K562 (cell line): ENCODE measurements around the gene SPTBN4. TPM values are rescaled to one million over a fixed set of nuclear protein-coding genes. Genes with fewer than 3 reads are reported as not detected.

Experiments used
- AFF4 ChIP-seq: sonication (generic); formaldehyde crosslinking; IDR thresholded peaks from 2 replicates; pipeline ENCODE4 v1.8.0; 2023; ENCODE audit warnings: mild to moderate bottlenecking, missing genetic modification reagents
- ARID2 ChIP-seq: fragments of 450-650 bp; IDR thresholded peaks from 2 replicates; pipeline ENCODE4 v1.6.1; 2017; ENCODE audit warnings: antibody characterized with exemption, mild to moderate bottlenecking
- BMI1 ChIP-seq: fragments of 150-350 bp; IDR thresholded peaks from 2 replicates; pipeline ENCODE4 v1.6.1; 2014; ENCODE audit warnings: low read length
- CBFA2T3 ChIP-seq: fragments of 450-650 bp; IDR thresholded peaks from 2 replicates; pipeline ENCODE4 v1.6.1; 2017
- DNMT1 ChIP-seq: fragments of 450-650 bp; IDR thresholded peaks from 2 replicates; pipeline ENCODE4 v1.6.1; 2016; ENCODE audit warnings: antibody characterized with exemption, mild to moderate bottlenecking
- ELF2 ChIP-seq: fragments of 250-450 bp; sonication (Bioruptor Pico); IDR thresholded peaks from 2 replicates; pipeline ENCODE4 v1.5.0; 2021; ENCODE audit warnings: mild to moderate bottlenecking
- GATA2 ChIP-seq: sonication (generic); formaldehyde crosslinking; IDR thresholded peaks from 2 replicates; pipeline ENCODE4 v1.4.0; 2020; ENCODE audit warnings: mild to moderate bottlenecking, missing genetic modification reagents
- HDAC6 ChIP-seq: IDR thresholded peaks from 2 replicates; pipeline ENCODE4 v1.6.1; 2012; ENCODE audit warnings: low read depth, mild to moderate bottlenecking, control low read depth, inconsistent platforms, low read length, moderate library complexity
- HNRNPL ChIP-seq: fragments of 200-400 bp; formaldehyde crosslinking; IDR thresholded peaks from 2 replicates; pipeline ENCODE4 v1.6.1; 2017; ENCODE audit warnings: low read depth, mild to moderate bottlenecking, low read length
- KDM2B ChIP-seq: fragments of 250-450 bp; sonication (Bioruptor Pico); IDR thresholded peaks from 2 replicates; pipeline ENCODE4 v1.8.0; 2021; ENCODE audit warnings: mild to moderate bottlenecking, moderate library complexity
- KLF1 ChIP-seq: fragments of 450-650 bp; IDR thresholded peaks from 2 replicates; pipeline ENCODE4 v1.6.1; 2016; ENCODE audit warnings: missing genetic modification characterization, missing compliant biosample characterization
- NFIX ChIP-seq: fragments of 250-450 bp; sonication (Bioruptor Pico); IDR thresholded peaks from 2 replicates; pipeline ENCODE4 v1.4.0; 2020; ENCODE audit warnings: low read depth, mild to moderate bottlenecking, moderate library complexity
- PURB ChIP-seq: sonication (generic); formaldehyde crosslinking; IDR thresholded peaks from 2 replicates; pipeline ENCODE4 v1.9.0; 2021; ENCODE audit warnings: low read depth, mild to moderate bottlenecking, missing genetic modification reagents
- RAD21 ChIP-seq, 2 experiments: fragments of 250-450 bp in 1 of 2; fragments of 450-650 bp in 1 of 2; sonication (Bioruptor Pico) in 1 of 2; formaldehyde crosslinking in 1 of 2; IDR thresholded peaks in 1 of 2; conservative IDR thresholded peaks in 1 of 2; 2 replicates each; pipeline versions ENCODE4 v1.4.0 to v1.8.0; 2020 to 2022; ENCODE audit warnings: mild to moderate bottlenecking in 2 of 2, moderate library complexity in 1 of 2
- RBM14 ChIP-seq: fragments of 200-400 bp; formaldehyde crosslinking; IDR thresholded peaks from 2 replicates; pipeline ENCODE4 v1.6.1; 2018; ENCODE audit warnings: low read depth, mild to moderate bottlenecking, low read length, moderate library complexity, borderline replicate concordance; ENCODE audit not compliant: insufficient read depth
- RNF2 ChIP-seq: sonication (generic); IDR thresholded peaks from 2 replicates; pipeline ENCODE4 v1.6.1; 2016
- SETDB1 ChIP-seq: IDR thresholded peaks from one replicate; pipeline ENCODE4 v1.6.1; 2012; ENCODE audit warnings: low read length, control low read depth, inconsistent platforms
- SIRT6 ChIP-seq: IDR thresholded peaks from one replicate; pipeline ENCODE4 v1.6.1; 2012; ENCODE audit warnings: low read depth, mild to moderate bottlenecking, control low read depth, inconsistent platforms, low read length, moderate library complexity
- SRF ChIP-seq, 2 experiments: fragments of 250-450, 450-650 bp in 1 of 2; sonication (Bioruptor Pico) in 1 of 2; sonication (generic) in 1 of 2; formaldehyde crosslinking; IDR thresholded peaks; 2 replicates each; pipeline versions ENCODE4 v1.5.0 to v1.5.1; 2020 to 2022; ENCODE audit warnings: mild to moderate bottlenecking in 1 of 2, missing genetic modification reagents in 1 of 2
- TAF1 ChIP-seq: IDR thresholded peaks from 2 replicates; pipeline ENCODE4 v1.6.1; 2011; ENCODE audit warnings: mild to moderate bottlenecking, low read length, moderate library complexity; ENCODE audit not compliant: insufficient read depth, control insufficient read depth, severe bottlenecking; ENCODE audit errors: extremely low read depth
- TAF7 ChIP-seq: fragments of 450-650 bp; IDR thresholded peaks from 2 replicates; pipeline ENCODE4 v1.6.1; 2016; ENCODE audit warnings: missing genetic modification characterization, missing compliant biosample characterization
- THRAP3 ChIP-seq: fragments of 450-650 bp; IDR thresholded peaks from 2 replicates; pipeline ENCODE4 v1.6.1; 2016; ENCODE audit warnings: mild to moderate bottlenecking, inconsistent platforms, borderline replicate concordance
- XRCC5 ChIP-seq: fragments of 200-400 bp; formaldehyde crosslinking; IDR thresholded peaks from 2 replicates; pipeline ENCODE4 v1.6.1; 2017; ENCODE audit warnings: low read depth, mild to moderate bottlenecking, low read length
- ZNF668 ChIP-seq: fragments of 250-450 bp; sonication (Bioruptor Pico); IDR thresholded peaks from 2 replicates; pipeline ENCODE4 v1.8.0; 2022; ENCODE audit warnings: mild to moderate bottlenecking, inconsistent platforms
- ZNF79 ChIP-seq: fragments of 250-450 bp; sonication (Bioruptor Pico); IDR thresholded peaks from 2 replicates; pipeline ENCODE4 v1.4.0; 2020; ENCODE audit warnings: low read depth, mild to moderate bottlenecking, moderate library complexity
- polyA plus RNA-seq, 8 experiments: library from polyadenylated mRNA; depleted of rRNA in 4 of 8; stranded (reverse) in 5 of 8; unstranded in 3 of 8; fragments of >200 nt; fragmentation: Nextera tagmentation in 2 of 8; fragmentation: Illumina TruSeq in 1 of 8; extraction: Ambion mirVana in 2 of 8; extraction: Trizol in 1 of 8; gene quantifications; 2 replicates each; pipeline versions ENCODE4 v1.2.1 to v1.2.3, GENCODE V29; 2011 to 2014; ENCODE audit warnings: inconsistent platforms in 1 of 8, missing spikeins in 1 of 8
- total RNA-seq, 7 experiments: library from RNA; depleted of rRNA in 6 of 7; stranded (reverse); fragments of >200 nt in 6 of 7; fragmentation: Illumina TruSeq in 2 of 7; extraction: Trizol in 2 of 7; gene quantifications; 2 replicates each; pipeline versions ENCODE4 v1.2.1 to v1.2.3, GENCODE V29; 2011 to 2021; ENCODE audit warnings: low replicate concordance in 1 of 7

SPTBN4 gene
- total and polyA plus RNA-seq, 9 of the 15 experiments (the other 6 are each of a cell fraction or from before 2014, with no cell fraction given): 0.01 to 1.5 (median 0.86) TPM

- TF ChIP-seq ZNF668 (CRISPR knock-in tag) (no peak), PURB (CRISPR knock-in tag) (no peak), KDM2B (CRISPR knock-in tag) (no peak), SIRT6 (no peak), RAD21 (CRISPR knock-in tag; conservative IDR thresholded peaks at IDR 0.05 in 1 of 2, IDR thresholded peaks at IDR 0.05 in 1 of 2) (peak; percentile 72 to 80), SRF (CRISPR knock-in tag; IDR thresholded peaks at IDR 0.05) (peak; percentile 99 to 100), RBM14 (no peak), GATA2 (CRISPR knock-in tag) (no peak), HDAC6 (no peak), TAF1 (peak; percentile 83), NFIX (CRISPR knock-in tag) (no peak), ELF2 (peak; percentile 4; the same call in 1 of the 2 replicates), XRCC5 (peak; percentile 80), ZNF79 (CRISPR knock-in tag) (no peak), ARID2 (no peak), RNF2 (peak; percentile 55), SETDB1 (no peak), CBFA2T3 (peak; percentile 64), AFF4 (CRISPR knock-in tag) (peak; percentile 91), THRAP3 (no peak), BMI1 (no peak), DNMT1 (no peak), TAF7 (no peak), KLF1 (peak; percentile 73; the same call in 1 of the 2 replicates), HNRNPL (peak; percentile 85)
Observed at GRCh38 chr19:40420766-40421765, 45.7 kb upstream of the SPTBN4 start (continued).
